ENCODE results near the gene CACNG4.

CACNG4 gene

DNA sequence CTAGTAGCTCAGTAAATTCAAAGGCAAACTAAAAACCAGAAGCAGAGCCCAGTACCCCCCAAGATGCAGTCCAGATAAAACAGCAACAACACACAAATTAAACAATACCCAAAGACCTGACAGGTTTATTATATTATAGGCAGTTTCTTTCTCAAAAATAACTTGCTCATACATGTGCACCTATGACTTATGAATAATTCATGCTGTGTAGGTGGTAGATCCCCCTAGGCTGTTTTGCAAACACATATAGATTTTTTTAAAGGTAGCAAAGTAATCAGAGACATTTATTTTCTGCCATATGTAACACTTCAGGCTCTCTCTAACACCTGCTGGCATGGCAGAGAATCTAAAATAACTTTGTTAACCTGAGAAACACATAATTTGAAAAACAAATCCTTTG, 107.1 kb downstream of the CACNG4 start:
- DNase-seq: no peak

DNA sequence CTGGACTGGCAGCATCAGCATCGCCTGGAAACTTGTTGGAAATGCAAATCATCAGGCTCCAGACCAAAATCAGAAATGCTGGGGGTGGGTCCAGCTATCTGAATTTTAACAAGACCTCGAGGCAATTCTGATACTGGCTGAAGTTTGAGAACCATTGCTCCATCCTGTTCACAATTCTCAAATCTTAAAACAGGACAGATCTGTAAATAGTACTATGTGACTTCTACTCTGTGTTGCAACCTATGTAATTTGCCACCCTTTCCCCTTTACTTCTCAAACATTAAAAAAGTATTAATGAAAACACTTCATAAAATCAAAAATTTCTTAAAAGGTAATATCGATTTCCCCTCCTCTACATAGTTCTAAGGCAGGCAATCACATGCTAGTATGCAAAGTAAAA, 108.4 kb downstream of the CACNG4 start:
- no peak for DNase-seq

DNA sequence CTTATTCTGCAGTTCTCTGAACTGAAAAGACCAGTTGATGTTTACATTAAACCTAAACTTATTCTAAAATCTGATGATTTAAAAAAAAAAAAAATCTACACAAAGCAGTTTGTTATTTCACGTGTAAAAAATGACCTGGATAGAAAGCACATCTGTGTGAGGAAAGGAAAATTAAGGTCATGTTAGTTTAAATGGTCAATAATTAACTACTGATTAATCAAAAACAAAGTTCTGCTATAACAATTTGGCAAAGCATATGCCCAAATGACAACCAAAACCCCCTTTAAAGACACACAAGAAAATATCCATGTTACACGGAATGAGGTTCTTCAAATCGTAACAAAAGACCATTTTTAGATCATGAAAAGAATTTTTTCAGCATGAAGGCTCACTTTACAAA, 110.3 kb downstream of the CACNG4 start:
- DNase-seq: no peak

DNA sequence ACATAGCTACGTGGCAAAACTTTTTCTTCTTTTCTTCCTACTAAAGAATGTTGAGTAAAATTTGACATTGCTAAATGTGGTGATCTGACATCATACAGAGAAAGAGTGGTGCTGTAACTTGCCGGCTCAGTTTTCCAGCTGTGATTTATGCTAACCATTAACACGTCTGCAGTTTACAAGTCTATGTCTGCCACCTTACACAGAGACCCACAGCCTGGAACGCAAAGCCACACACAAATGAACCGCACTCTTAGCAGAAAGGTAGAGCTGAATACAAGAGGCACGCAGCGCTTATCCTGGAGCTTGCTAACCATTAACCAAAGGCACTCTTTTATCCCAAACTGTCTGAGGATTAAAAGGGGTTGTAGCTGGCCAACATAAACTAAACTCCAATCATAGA, 111.8 kb downstream of the CACNG4 start:
- DNase-seq: no peak

DNA sequence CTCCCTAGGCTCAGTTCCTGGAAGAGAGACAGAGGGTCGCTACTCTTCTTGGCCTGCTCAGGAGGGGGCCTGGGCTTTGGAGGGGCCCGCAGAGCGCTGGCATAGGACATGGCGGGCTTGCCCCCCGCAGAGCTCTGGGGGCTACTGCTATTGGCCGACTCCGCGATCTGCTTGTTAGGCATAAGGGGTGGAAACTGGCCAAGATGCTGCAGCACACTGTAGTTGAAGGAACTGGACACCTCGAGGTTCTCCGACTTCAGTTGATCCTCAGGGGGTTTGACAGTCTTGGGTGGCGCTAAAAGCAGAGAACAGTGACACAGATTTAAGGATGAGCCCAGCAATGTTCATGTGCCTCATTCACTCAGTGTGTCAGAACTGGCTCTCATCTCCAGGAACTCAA, 113.8 kb downstream of the CACNG4 start:
- DNase-seq: no peak

DNA sequence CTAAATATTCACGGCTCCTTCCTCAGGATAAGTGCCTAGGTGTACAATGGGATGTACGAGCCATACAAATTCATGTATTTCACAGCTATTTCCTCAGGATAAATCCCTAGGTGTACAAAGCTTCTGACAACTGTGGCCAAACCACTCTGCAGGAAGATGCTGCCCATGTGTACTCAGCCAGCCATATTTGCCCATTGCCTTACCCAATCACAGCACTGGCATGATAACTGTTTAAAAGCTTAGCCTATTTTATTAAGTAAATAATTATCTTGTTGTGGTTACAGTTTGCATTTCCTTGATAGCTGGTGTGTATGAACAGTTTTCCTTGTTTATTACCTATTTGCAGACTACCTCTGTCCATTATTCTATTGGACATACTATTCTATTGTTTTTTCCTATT, 115.0 kb downstream of the CACNG4 start:
- no peak for DNase-seq

DNA sequence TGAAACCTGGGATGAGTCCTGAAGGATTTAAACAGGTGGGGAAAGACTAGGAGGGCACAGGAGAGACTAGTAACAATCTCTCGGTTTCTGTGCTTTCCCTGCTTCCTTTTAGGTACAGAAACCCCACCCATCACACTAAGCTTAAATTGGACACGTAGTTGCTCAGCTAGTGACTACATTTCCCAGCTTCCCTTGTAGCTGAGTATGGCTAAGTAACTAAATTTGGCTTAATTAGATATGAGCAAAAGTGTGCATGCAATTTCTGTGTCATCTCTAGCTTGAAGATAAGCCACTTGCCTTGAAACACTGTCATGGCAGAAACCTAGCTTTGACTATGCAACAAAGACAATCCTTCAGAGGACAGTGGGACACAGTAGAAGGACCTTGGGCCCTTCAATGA, 116.3 kb downstream of the CACNG4 start:
- no peak for DNase-seq

DNA sequence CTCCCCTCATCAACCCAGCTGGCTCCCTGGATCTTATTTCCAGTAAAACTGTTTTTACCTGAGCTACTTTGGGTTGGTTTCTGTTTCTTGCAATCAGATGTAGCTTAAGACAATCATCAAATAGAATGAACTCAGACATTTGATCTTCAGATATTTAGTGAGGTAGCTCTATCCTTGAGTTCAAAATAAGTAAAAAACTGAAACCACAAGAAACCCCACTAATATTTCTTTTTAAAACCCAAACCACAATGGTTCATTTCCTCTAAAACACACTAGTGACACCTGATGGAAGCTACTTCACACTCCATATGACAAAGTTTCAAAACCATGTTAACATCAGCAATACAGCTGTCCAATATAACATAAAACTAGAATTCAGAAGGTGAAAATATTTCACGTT, 117.6 kb downstream of the CACNG4 start:
- DNase-seq: no peak

Data from NCI-H1436 treated with DMSO at 0.1 percent for 48 hours (cell line).